NT2/D1 (cell line): ENCODE data around the gene EEF1AKMT1.

ENCODE experiments used
- DNase-seq: peaks from one replicate; pipeline ENCODE4 v3.0.0-alpha.2; 2011; ENCODE audit warnings: low read depth, low spot score
- H3K27me3 ChIP-seq: 2 replicates; pipeline ENCODE4 v1.6.0; 2011; ENCODE audit warnings: mild to moderate bottlenecking; ENCODE audit not compliant: insufficient read length, insufficient read depth
- H3K36me3 ChIP-seq: 2 replicates; pipeline ENCODE4 v1.6.1; 2011; ENCODE audit warnings: mild to moderate bottlenecking, low read length, mixed read lengths; ENCODE audit not compliant: insufficient read depth, insufficient read length
- H3K4me1 ChIP-seq: 2 replicates; pipeline ENCODE4 v1.5.1; 2011; ENCODE audit not compliant: insufficient read depth, insufficient read length
- H3K4me3 ChIP-seq: 2 replicates; pipeline ENCODE4 v1.5.1; 2011; ENCODE audit warnings: low read depth; ENCODE audit not compliant: insufficient read length
- H3K9ac ChIP-seq: 2 replicates; pipeline ENCODE4 v1.6.0; 2011; ENCODE audit warnings: low read depth; ENCODE audit not compliant: insufficient read length
- H3K9me3 ChIP-seq: 2 replicates; pipeline ENCODE4 v1.5.1; 2011; ENCODE audit warnings: mild to moderate bottlenecking, low read length; ENCODE audit not compliant: insufficient read depth
- SUZ12 ChIP-seq: IDR thresholded peaks from 2 replicates; pipeline ENCODE4 v1.6.1; 2011; ENCODE audit not compliant: insufficient read length, insufficient read depth; ENCODE audit errors: extremely low read depth
- YY1 ChIP-seq: IDR thresholded peaks from 2 replicates; pipeline ENCODE4 v1.6.1; 2011; ENCODE audit not compliant: insufficient read length, insufficient read depth
- ZNF274 ChIP-seq: IDR thresholded peaks from 2 replicates; pipeline ENCODE4 v1.6.1; 2011; ENCODE audit warnings: mild to moderate bottlenecking, low read depth, low read length

EEF1AKMT1 gene

DNA sequence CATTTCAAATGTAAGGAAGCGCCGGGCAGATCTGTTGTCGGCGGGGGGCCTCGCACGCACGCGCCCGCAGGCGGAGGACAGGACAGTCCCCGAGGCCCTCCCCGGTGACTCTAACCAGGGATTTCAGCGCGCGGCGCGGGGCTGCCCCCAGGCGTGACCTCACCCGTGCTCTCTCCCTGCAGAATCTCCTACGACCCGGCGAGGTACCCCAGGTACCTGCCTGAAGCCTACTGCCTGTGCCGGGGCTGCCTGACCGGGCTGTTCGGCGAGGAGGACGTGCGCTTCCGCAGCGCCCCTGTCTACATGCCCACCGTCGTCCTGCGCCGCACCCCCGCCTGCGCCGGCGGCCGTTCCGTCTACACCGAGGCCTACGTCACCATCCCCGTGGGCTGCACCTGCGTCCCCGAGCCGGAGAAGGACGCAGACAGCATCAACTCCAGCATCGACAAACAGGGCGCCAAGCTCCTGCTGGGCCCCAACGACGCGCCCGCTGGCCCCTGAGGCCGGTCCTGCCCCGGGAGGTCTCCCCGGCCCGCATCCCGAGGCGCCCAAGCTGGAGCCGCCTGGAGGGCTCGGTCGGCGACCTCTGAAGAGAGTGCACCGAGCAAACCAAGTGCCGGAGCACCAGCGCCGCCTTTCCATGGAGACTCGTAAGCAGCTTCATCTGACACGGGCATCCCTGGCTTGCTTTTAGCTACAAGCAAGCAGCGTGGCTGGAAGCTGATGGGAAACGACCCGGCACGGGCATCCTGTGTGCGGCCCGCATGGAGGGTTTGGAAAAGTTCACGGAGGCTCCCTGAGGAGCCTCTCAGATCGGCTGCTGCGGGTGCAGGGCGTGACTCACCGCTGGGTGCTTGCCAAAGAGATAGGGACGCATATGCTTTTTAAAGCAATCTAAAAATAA is 52.1 kb downstream of the EEF1AKMT1 start:
- no peaks in the 10 kb centered on the region for H3K9me3 ChIP-seq
- H3K27me3 ChIP-seq, result peaks cover 4% of the 10 kb centered on the region
- H3K36me3 ChIP-seq, result no peaks in the 10 kb centered on the region
- TF ChIP-seq ZNF274, result no peak
- TF ChIP-seq SUZ12, result no peak
- no peak for TF ChIP-seq YY1
- DNase-seq, result no peak
- H3K4me3 ChIP-seq, result no peak overlapping the region
- H3K9ac ChIP-seq, result no peak overlapping the region
- peaks cover 4% of the 10 kb centered on the region for H3K4me1 ChIP-seq

DNA sequence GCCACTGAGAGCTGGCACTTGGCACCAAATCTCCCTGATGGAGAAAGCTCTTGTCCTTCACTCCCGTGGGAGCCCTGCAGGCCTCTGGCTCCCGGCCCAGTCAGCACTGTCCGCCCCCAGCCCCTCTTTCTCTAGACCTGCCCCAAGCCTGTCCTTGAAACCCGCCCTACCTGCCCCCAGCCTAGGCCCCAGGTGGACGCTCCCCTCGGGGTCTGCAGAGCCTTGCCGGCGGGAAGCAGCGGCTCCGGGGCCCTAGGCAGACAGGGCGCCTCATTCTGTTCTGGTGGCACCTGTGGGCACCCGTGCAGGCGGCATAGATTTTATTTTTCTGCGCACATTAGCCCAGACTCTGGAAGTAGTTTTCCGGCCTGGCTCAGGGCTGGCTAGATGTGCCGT is 52.7 kb downstream of the EEF1AKMT1 start:
- no peak for DNase-seq
- no peak overlapping the region for H3K9ac ChIP-seq
- no peak overlapping the region for H3K4me3 ChIP-seq
- no peak for TF ChIP-seq YY1
- TF ChIP-seq SUZ12, result no peak
- TF ChIP-seq ZNF274, result no peak
- H3K36me3 ChIP-seq, result no peaks in the 10 kb centered on the region
- no peaks in the 10 kb centered on the region for H3K9me3 ChIP-seq
- peaks cover 4% of the 10 kb centered on the region for H3K27me3 ChIP-seq
- H3K4me1 ChIP-seq, result peaks cover 4% of the 10 kb centered on the region

DNA sequence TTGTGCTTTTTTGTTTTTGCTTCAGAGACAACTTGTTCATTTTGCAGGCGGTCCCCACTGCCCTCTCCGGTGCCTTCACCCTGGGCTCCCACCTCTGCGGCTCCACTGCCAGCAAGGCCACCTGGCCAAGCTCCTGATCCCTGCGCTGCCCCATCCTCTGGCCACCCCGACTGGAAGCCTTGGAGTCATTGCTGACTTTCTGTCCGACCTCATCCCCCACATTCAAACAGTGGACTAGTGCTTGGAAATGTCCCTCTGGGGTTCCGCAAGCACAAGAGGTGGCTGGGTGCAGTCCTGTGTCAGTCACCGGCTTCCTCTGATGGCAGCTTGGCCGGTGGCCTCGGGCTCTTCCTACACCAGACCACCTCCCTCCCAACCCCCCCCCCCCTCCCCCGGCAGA is 53.3 kb downstream of the EEF1AKMT1 start:
- no peak overlapping the region for H3K4me3 ChIP-seq
- no peaks in the 10 kb centered on the region for H3K9me3 ChIP-seq
- H3K36me3 ChIP-seq, result no peaks in the 10 kb centered on the region
- H3K9ac ChIP-seq, result no peak overlapping the region
- peaks cover 4% of the 10 kb centered on the region for H3K4me1 ChIP-seq
- no peak for DNase-seq
- no peak for TF ChIP-seq SUZ12
- TF ChIP-seq ZNF274, result no peak
- TF ChIP-seq YY1, result no peak
- peaks cover 4% of the 10 kb centered on the region for H3K27me3 ChIP-seq

DNA sequence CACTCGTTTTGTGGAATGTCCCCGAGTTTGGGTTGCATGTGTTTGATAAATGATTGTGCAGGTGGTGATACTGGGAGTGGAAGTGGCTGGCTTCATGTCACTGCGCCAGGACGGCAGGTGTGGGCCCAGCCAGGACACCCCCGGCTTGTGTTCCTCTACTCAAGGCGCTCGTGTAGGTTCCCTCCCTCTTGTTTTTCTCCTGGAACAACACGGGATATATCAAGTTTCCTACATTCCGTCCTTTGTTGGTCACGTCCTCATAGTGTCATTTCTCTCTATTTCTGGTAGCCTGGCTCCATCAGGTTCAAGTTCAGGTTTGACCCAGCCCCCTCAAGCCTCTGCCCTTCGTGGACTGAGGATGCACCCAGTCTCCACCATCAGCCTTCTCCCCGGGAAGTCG is 54.0 kb downstream of the EEF1AKMT1 start:
- Histone ChIP-seq H3K9me3 (no peaks in the 10 kb centered on the region), H3K27me3 (peaks cover 4% of the 10 kb centered on the region), H3K4me1 (peaks cover 4% of the 10 kb centered on the region), H3K36me3 (no peaks in the 10 kb centered on the region), H3K9ac (no peak overlapping the region), H3K4me3 (no peak overlapping the region)
- TF ChIP-seq SUZ12, result no peak
- TF ChIP-seq ZNF274, result no peak
- no peak for TF ChIP-seq YY1
- DNase-seq, result no peak

DNA sequence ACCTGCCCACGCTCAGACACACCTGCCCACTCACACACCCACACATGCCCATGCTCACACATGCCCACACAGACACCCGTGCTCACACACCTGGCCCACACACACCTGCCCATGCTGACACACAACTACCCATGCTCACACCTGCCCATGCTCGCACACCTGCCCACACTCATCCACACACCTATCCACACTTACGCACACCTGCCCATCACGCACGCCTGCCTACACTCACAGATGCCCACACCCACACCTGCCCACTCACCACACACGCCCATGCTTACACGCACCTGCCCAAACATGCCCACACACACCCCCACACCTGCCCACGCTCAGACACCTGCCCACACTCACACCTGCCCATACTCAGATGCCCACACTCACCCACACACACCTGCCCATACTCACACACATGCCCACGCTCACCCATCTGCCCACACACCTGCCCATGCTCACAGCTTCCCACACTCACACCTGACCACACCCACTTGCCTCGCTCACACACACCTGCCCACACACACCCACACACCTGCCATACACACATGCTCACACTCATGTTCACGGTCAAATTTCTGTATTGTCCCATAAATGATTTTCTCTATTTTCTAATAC is 54.7 kb downstream of the EEF1AKMT1 start:
- no peak overlapping the region for H3K4me3 ChIP-seq
- peaks cover 4% of the 10 kb centered on the region for H3K27me3 ChIP-seq

DNA sequence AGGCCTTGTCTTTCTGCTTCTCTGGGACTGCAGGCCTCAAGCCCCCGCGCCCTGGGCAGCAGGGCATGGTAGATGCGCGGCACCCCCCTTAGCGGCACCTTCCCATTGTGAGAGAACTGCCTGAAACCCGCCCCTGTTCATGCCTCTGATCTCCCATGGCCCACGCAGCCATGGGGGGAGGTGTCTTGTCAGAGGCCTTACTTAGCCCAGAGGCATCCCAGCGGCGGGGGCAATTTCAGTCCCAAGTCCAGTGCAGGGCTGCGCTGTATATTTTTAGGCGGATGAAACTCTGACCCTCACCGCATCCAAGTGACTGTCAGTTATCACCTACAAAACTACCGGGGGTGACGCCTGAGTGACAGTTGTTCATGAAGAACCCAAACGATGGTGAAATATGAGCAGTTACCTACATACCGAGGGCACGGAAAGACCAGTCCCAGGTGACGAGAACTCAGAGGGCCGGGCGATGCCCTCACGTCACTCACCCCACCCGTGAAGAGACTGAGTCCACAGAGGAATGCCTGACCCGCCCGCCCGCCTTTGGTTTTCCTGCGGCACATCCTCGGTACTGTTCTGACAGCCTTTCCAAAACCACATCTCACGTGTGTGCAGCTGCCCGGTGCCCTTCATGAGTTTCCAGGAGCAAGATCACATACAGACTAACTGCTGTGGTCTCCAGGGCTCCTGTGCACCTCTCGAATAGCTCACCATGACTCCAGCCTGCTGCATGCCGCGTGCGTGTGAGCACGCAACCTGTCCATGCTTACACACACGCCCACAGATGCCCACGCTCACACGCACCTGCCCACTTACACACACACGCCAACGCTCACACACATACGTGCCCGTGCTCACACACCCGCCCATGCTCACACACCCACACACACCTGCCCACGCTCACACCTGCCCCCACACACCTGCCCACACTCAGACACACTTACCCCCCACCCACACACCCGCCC is 55.9 kb downstream of the EEF1AKMT1 start:
- Histone ChIP-seq H3K36me3 (no peaks in the 10 kb centered on the region), H3K4me1 (peaks cover 4% of the 10 kb centered on the region), H3K27me3 (peaks cover 4% of the 10 kb centered on the region), H3K9me3 (no peaks in the 10 kb centered on the region), H3K9ac (peak overlapping the region; percentile 21), H3K4me3 (no peak overlapping the region)
- DNase-seq, result no peak
- no peak for TF ChIP-seq SUZ12
- no peak for TF ChIP-seq YY1
- no peak for TF ChIP-seq ZNF274

More for the DNA sequence above, 54.7 kb downstream of the EEF1AKMT1 start:
- Histone ChIP-seq H3K4me1 (peaks cover 4% of the 10 kb centered on the region), H3K9me3 (no peaks in the 10 kb centered on the region), H3K9ac (no peak overlapping the region), H3K36me3 (no peaks in the 10 kb centered on the region)
- TF ChIP-seq YY1 (no peak), SUZ12 (no peak), ZNF274 (no peak)
- DNase-seq, result no peak
